HG03469 (cell line): ENCODE measurements around the gene KAT7.

Experiments used
- ATAC-seq: cut with Tn5 transposase; IDR thresholded peaks from one replicate; pipeline ENCODE4 v1.9.1; 2021; ENCODE audit warnings: mild to moderate bottlenecking, moderate library complexity, moderate number of reproducible peaks; ENCODE audit not compliant: unreplicated experiment

Gene KAT7

GRCh38 chr17:49839455-49839854 is 51.0 kb downstream of the KAT7 start:
- no peak for ATAC-seq

GRCh38 chr17:49841548-49841947 is 53.1 kb downstream of the KAT7 start:
- no peak for ATAC-seq

DNA sequence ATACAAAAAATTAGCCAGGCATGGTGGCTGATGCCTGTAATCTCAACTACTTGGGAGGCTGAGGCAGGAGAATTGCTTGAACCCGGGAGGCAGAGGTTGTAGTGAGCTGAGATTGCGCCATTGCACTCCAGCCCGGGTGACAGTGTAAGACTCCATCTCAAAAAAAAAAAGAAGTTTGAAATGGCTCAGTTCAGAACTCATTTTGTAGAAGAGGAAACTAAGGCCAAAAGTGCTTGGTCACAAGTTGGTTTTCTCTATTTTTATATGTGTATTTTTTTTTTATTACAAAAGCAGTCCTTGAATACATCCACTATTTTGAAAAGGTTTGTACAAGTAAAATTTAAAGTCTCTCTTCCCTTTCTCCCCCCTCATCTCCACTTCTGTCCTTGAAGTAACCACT is 53.9 kb downstream of the KAT7 start:
- no peak for ATAC-seq

DNA sequence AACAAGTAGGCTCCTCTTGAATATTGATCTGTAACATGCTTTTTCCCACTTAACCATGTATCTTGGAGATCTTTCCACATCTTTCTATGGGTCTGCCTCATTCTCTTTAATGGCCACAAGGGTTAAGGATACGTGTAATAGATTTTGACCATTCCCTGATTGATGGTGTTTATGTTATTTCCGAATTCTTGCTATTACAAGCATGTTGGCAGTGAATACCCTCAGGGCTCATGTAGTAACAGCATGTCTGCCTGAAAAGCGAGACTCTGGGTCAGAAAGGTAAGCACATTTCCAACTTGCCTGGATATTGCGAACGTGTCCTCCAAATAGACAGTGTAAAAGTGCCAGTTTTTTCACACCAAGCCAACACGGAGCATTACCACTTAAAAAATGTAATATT is 54.4 kb downstream of the KAT7 start:
- no peak for ATAC-seq

- ATAC-seq, result no peak
Observed at GRCh38 chr17:49843774-49844350, 55.4 kb downstream of the KAT7 start.

- no peak for ATAC-seq
Observed at GRCh38 chr17:49845321-49845720, 56.8 kb downstream of the KAT7 start.

- ATAC-seq, result no peak
Observed at GRCh38 chr17:49846938-49847712, 58.6 kb downstream of the KAT7 start.

GRCh38 chr17:49848019-49848473 is 59.6 kb downstream of the KAT7 start, which contains the start of gene TAC4:
TAC4 (minus strand) TSS chr17:49848069; CDS start chr17:49848017, 52 bp downstream.
- ATAC-seq, result no peak

GRCh38 chr17:49848739-49849138 is 60.3 kb downstream of the KAT7 start:
- no peak for ATAC-seq

DNA sequence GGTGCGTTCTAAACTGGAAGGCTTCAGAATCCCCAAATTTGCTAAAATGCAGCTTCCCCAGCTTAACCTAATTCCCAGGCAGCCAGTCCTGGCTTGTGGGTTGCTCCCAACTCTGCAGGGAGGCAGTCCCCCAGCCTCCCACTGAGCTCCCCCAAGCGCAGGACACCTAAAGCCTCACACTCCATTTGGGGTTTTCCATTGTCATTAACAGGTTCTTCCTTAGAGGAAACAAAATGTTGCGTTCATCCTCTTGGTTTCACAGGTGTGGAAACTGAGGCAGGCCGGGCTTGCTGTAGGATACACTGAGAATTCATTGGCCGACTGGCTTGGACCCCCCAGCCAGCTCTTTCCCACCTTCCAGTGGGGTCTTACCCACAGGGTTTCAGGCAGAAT is 61.7 kb downstream of the KAT7 start:
- no peak for ATAC-seq

GRCh38 chr17:49850772-49851386 is 62.4 kb downstream of the KAT7 start:
- ATAC-seq, result no peak

GRCh38 chr17:49851387-49852291 is 63.2 kb downstream of the KAT7 start:
- ATAC-seq, result no peak

GRCh38 chr17:49853470-49854015 is 65.1 kb downstream of the KAT7 start:
- ATAC-seq, result no peak

DNA sequence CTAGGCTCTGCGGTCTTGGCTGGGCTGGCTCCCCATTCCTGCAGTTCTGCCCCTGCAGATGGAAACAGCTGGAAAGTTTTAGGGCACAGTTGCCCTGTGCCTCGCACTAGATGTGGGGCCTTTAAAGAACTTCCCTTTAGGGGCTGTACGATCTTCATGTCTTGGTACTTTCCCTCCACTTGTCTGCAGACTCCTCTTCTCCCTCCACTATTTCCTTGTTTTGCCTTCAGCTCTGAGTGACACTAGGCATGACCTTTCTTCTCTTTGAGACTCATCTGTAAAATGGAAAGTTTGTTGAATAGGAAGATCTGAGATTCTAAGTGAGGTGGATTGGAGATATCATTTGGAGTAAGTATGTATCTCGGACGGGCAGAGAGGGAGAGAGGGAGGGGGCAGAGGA is 65.6 kb downstream of the KAT7 start:
- no peak for ATAC-seq

GRCh38 chr17:49858796-49859195 is 70.3 kb downstream of the KAT7 start:
- no peak for ATAC-seq

DNA sequence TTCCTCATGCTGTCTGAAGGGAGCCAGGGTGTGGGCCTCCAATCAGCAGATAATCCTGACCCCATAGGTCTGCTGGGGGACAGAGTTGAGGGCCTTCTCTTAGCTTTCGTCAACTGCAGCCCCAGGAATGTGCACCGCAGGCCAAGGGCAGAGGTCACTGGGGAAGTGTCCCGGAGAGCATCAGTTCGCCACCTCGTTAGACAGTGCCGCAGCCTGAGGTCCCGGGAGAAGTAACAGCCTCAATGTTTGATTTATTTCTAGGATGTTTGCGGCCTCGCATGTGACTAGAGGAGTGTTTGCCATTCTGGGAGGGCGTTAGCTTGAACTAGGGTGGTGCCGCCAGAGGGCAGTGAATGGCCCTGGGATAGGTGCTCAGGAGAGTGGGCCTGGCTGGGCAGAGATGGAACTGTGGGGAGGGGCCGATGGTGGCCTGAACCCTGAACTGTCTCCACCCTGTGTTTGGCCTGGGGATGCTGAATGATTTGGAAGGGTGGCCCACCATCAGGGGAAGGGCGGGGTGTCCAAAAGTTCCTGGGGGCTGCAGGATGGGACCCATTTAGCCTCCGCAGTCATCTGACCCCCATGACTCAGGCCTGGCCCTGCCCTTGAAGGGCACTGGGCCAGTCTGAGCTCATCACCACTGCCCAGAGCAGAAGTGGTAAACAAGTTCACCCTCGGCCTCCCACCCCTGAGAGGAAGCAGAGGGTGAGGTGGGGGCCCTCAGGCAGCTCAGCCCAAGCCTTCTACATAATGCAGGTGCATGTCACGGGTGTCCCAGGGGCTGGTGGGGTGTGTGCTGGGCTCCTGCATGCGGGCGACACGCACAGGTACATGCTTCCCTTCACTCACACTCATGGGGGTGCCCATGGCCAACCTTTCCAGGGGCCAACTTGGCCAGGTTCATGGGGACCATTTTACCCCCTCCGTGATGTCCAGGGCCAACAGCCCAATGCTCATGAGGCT is 71.8 kb downstream of the KAT7 start:
- ATAC-seq, result no peak

GRCh38 chr17:49861150-49861884 is 72.8 kb downstream of the KAT7 start:
- ATAC-seq, result no peak

- no peak for ATAC-seq
Observed at GRCh38 chr17:49862781-49863331, 74.4 kb downstream of the KAT7 start.

- no peak for ATAC-seq
Observed at GRCh38 chr17:49866019-49866380, 77.5 kb downstream of the KAT7 start.
